ENCODE data around the gene SAAL1.
"Not testable (repeated sequence)": the region's sequence is repeated elsewhere in the genome, so short reads cannot be mapped to it uniquely, and the experiment has no call there.

Gene SAAL1, protein sequence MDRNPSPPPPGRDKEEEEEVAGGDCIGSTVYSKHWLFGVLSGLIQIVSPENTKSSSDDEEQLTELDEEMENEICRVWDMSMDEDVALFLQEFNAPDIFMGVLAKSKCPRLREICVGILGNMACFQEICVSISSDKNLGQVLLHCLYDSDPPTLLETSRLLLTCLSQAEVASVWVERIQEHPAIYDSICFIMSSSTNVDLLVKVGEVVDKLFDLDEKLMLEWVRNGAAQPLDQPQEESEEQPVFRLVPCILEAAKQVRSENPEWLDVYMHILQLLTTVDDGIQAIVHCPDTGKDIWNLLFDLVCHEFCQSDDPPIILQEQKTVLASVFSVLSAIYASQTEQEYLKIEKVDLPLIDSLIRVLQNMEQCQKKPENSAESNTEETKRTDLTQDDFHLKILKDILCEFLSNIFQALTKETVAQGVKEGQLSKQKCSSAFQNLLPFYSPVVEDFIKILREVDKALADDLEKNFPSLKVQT

DNA sequence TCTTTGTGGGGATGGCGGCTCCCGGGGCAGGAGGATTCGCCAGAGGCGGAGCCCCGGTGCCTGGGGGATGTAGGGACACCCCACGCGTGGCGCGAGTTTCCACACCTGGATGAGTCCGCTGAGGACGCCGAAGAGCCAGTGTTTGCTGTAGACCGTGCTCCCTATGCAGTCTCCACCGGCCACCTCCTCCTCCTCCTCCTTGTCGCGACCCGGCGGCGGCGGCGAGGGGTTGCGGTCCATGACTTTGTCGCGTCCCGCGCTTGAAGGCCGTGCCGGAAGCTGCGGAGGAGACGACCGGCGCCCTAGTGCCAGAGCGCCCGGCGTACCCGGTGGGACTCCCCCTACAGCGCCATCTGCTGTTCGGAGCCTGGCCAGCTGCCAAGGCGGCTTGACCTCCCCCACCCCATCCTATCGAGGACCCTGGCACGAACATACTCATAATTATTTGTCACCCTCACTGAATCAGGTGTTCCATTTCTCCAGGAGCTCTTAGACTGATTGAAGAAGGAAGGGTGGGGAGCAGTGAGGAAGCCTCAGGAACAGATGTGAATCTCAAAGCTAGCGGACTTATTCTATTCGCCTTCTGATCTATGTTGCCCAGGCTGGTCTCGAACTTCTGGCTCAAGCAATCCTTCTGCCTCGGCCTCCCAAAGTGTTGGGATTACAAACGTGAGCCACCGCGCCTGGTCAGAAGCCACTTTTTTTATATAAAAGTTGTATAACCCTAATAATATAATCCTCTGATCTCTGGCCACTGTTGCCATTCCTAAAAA is at the start of gene SAAL1:
Gene SAAL1 (minus strand): TSS at position 281 of the 773 bp plus-strand sequence. CDS start 41 bp downstream, at position 240.
- no peak for DNase-seq (ENCODE audit: low read depth)

DNA sequence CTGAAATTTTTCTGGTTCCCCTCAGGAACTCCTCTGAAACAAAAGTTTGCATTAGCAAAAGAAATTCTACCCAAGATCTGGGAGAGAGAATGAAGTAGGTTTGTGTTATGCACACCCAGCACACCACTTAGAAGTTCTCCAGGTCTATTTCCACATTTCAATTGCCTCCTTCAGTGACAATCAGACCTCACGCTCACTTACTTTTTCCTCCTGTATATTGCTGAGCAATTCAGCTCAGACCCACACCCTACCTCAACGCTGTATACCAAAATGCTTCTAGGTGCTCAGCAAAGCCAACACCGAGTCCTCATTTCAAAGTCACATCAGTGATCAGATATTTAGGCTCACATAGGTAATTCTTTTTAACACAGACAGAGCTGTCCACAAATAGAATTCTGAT is 45.7 kb upstream of the SAAL1 start:
- DNase-seq (ENCODE audit: low read depth): no peak

DNA sequence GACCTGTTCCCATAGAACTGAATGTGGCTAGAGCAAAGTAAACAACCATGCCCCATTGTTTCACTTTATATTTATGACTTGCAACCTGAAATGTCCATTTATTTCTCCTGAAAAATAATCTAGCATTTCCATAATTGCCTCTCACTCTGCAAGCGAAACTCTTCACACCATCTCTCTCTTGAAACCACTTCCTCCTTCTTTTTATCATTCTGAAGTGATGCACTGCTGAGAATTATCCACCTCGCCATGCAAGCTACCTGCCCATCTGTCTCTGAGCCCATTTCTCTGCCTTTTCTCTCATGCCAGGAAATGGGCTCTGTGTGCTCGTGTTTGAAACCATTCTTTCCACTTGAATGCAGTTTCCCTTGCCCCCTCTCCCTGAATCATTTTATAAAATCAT is 40.0 kb upstream of the SAAL1 start:
- no peak for DNase-seq (ENCODE audit: low read depth)

DNA sequence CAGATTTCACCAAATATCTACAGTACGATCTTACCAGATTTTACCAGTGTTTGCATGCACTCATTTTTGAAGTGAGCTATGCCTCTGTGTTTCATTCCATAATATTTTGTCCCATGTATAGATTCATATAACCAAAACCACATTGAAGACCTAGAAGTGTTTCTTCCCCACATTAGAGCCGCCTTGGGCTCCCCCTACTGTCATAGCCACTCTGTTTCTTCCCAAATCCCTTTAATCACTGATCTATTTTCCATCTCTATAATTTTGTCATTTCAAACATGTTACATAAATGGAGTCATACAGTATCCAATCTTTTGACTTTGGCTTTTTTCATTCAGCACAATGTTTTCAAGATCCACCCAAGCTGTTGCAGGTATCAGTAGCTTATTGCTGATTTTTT is 39.1 kb upstream of the SAAL1 start:
- DNase-seq (ENCODE audit: low read depth): no peak

DNA sequence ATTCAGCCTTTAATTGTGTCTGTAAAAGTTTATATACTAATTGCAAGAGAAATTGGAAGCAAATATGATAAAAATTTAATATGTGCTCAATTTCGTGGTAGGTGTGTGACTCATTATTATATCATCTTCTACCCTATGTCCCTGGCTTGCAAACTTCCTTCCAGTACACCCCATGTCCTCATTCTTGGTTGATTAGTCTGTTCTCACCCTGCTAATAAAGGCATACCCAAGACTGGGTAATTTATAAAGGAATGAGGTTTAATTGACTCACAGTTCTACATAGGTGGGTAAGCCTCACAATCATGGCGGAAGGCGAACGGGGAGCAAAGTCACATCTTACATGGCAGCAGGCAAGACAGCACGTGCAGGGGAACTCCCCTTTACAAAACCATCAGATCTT is 38.4 kb upstream of the SAAL1 start:
- DNase-seq (ENCODE audit: low read depth): no peak

DNA sequence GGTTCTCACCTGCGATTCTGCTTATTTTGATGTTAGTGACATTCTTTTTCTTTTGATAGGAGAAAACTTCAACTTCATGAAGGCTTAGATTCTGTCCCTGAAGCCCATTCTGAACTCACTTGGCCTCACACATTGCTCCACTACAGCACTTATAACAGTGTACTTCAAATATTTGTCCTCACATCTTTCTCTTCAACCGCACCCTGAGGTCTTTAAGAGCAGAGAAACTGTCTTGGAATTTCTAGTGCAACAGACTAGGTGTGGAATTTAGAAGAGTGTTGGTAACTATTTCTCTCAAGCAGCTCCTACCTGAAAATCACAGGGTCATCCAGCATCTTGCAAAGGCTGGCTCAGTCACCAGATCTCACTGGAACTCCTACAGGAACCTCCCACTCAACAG is 34.3 kb upstream of the SAAL1 start:
- DNase-seq (ENCODE audit: low read depth): no peak

DNA sequence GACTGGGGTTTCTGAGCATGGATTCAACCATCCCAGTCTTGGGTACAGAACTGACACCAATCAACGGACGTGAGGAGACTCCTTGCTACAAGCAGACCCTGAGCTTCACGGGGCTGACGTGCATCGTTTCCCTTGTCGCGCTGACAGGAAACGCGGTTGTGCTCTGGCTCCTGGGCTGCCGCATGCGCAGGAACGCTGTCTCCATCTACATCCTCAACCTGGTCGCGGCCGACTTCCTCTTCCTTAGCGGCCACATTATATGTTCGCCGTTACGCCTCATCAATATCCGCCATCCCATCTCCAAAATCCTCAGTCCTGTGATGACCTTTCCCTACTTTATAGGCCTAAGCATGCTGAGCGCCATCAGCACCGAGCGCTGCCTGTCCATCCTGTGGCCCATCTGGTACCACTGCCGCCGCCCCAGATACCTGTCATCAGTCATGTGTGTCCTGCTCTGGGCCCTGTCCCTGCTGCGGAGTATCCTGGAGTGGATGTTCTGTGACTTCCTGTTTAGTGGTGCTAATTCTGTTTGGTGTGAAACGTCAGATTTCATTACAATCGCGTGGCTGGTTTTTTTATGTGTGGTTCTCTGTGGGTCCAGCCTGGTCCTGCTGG is 31.4 kb upstream of the SAAL1 start:
- DNase-seq (ENCODE audit: low read depth): no peak

DNA sequence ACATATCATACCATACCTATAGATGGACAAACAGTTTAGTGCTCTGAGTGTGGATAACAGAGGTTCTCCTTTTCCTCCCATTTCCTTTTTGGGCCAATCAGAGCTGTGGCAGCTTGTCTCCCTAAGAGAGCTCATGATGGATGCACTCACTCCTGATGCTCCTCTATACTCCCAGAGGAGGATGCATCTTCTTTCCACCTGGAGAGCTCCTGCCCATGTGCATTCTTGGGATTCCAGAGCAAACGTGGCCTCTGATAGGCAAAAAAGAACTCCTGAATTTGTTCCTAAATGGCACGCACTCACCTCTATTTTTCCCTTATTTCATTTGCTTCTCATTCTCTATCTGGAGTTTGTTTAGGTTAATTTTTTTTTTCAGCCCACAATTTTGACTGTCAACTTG is 29.4 kb upstream of the SAAL1 start:
- no peak for DNase-seq (ENCODE audit: low read depth)

DNA sequence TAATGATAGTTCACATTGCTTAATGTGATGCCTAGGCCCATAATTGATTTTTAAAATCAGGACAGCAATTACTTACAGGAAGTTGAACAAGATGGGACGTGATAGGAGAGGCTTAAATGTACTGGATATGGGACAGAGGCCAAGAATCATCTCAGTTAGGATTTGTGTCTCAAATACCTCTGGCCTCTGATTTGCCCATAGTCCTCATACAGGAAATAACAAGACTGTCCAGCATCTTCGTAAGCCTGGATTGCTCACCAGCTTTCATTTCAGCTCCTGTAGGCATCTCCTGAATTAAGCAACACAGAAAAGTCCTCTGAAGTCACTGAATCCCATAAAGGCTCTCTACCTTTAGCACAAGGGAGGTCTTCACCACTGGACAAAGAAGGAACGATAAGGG is 26.5 kb upstream of the SAAL1 start, which contains the start of gene MRGPRX3:
Gene MRGPRX3 (plus strand): TSS at position 231 of the 400 bp plus-strand sequence. CDS start 4,632 bp downstream, outside the sequence.
- DNase-seq (ENCODE audit: low read depth): no peak

DNA sequence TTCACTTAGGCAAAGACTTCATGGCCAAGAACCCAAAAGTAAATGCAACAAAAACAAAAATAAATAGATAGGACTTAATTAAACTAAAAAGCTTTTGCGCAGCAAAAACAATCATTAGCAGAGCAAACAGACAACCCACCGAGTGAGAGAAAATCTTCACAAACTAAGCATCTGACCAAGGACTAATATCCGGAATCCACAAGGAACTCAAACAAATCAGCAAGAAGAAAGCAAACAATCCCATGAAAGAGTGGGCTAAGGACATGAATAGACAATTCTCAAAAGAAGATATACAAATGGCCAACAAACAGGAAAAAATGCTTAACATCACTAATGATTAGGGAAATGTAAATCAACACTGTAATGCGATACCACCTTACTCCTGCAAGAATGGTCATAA is 25.2 kb upstream of the SAAL1 start:
- not testable (repeated sequence) for DNase-seq (ENCODE audit: low read depth)

DNA sequence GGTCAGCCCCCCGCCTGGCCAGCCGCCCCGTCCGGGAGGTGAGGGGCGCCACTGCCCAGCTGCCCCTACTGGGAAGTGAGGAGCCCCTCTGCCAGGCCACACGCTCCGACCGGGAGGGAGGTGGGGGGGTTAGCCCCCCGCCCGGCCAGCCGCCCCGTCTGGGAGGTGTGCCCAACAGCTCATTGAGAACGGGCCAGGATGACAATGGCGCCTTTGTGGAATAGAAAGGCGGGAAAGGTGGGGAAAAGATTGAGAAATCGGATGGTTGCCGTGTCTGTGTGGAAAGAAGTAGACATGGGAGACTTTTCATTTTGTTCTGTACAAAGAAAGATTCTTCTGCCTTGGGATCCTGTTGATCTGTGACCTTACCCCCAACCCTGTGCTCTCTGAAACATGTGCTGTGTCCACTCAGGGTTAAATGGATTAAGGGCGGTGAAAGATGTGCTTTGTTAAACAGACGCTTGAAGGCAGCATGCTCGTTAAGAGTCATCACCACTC is 15.5 kb upstream of the SAAL1 start:
- DNase-seq (ENCODE audit: low read depth): not testable (repeated sequence)

DNA sequence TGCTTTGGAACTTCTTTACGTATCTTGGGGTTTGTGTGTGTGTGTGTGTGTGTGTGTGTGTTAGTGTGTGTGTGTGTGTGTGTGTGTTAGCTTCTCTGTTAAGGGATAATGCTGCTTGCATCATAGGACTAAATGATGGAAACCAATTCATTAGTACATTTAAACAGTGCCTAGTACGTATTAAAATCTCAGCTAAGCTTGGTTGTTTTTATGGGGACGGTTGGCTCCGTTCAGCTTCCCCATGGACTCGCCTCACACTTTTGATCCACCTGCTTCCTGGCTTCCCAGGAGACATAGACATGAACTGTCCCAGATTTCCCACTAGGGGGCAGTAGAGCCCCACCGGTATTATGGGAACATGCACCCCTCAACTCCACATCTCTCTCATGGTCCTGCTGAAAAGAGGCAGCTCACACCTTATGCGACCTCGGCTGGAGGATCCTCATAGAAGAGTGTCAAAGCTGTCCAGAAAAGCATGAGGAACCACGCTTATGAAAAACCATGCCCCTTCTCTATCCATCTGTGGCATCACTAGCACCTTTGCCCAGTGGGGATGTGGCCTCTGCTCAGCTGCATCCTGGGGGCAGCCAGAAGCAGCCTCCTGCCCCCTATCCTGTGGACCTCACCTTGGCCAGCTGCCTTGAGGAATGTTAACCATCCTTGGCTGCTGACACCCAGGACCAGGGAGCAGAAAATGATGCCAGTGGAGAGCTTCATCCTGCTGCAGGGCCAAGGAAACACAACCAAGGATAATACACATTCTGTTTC is 9.7 kb upstream of the SAAL1 start:
- DNase-seq (ENCODE audit: low read depth): peak; percentile 6

DNA sequence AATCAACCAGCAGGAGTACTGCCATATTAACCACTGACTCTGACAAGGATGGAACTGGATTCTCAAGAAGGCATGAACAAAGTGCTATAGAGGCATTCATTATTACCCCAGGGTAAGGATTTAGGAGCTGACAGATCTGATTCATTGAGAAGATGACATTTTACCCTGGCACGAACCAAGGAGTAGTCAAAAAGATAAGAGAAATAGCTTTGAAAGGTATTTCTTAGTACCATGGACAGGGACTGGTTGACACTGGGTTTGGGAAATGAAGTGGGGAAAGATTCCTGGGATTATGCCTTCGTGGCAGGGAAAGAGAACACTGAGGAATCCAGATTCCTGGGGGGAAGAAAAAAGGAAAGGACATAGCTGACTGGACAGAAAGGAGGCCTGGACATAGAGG is 5.1 kb upstream of the SAAL1 start:
- no peak for DNase-seq (ENCODE audit: low read depth)

DNA sequence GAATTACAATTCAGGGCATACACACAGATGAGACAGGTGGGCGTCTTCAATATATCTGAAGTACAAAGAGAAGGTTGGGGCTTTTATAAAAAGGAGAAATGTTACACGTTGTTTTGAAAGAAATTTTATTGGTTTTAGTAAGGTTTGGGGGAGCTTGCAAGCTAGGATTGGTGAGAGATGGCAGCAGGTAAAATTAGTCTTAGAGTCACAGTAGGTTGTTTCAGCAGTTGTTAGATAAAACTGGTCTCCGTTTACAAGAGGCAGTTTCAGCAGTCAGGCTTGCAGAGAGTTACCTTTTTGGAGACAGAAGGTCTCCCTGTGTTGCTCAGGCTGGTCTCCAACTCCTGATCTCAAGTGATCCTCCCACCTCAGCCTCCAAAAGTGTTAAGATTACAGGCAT is 2.4 kb upstream of the SAAL1 start:
- no peak for DNase-seq (ENCODE audit: low read depth)

DNA sequence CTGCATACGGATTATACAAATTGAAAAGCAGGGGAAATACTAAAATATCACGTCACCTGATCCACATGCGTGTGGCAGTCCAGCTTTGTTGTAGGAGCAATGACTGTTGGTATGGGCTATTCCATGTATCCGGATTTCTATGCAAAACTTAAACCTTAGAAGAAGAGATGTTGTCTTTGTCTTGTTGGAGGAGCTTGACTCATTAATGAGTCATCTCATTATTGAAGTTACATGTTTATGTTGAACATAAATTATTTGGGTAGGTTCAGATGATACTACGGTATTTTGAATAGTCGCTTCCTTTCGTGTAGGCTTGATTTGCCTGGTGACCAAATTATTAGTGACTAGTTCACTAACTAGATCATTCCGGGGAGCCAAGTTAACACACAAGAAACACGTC is 806 bp upstream of the SAAL1 start:
- no peak for DNase-seq (ENCODE audit: low read depth)

DNA sequence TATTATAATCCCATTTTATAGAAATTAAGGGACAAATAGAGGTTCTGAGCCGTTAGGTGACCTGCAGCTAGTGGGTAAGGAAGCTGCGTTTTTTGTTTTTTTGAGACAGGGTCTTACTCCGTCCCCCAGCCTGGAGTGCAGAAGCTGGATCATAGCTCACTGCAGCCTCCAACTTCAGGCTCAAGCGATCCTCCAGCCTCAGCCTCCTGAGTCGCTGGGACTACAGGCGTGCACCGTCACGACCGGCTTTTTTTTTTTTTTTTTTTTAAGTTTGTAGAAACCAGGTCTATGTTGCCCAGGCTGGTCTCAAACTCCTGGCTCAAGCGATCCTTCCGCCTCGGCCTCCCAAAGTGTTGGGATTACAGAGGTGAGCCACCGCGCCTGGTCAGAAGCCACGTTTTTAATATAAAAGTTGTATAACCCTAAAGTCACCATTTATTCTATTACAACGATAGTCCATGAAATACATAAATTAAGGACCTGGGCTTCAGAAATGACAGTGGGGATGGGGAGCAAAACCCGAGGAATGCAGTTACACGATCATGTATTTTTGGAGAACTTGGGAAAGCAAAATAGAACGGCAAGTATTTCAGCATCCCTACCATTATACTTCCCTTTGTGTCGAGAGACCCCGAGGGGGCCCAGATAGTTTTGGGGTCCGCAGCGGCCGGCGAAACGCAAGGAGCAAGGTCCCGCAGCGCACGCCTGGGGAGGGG is 638 bp downstream of the SAAL1 start:
- DNase-seq (ENCODE audit: low read depth): no peak

DNA sequence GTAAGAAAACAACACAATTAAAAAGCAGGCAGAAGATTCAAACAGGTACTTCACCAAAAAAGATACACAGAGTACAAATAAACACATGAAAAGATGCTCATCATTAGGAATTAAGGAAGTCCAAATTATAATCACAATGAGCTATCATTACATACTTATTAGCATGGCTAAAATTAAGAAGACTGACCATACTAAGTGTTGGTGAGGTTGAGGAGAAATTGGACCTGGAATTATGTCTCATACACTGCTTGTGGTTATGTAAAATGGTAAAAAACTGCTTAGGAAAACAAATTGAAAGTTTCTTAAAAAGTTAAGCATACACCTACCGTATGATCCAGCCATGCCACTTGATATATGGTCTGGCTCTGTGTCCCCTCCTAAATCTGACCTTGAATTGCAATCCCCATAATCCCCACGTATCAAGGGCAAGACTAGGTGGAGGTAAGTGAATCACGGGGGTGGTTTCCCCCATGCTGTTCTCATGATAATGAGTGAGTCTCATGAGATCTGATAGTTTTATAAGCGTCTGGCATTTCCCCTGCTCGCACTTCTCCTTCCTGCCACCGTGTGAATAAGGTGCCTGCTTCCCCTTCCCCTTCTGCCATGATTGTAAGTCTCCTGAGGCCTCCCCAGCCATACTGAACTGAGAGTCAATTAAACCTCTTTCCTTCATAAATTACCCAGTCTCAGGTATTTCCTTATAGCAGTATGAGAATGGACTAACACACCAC is 4.8 kb downstream of the SAAL1 start:
- DNase-seq (ENCODE audit: low read depth): no peak

DNA sequence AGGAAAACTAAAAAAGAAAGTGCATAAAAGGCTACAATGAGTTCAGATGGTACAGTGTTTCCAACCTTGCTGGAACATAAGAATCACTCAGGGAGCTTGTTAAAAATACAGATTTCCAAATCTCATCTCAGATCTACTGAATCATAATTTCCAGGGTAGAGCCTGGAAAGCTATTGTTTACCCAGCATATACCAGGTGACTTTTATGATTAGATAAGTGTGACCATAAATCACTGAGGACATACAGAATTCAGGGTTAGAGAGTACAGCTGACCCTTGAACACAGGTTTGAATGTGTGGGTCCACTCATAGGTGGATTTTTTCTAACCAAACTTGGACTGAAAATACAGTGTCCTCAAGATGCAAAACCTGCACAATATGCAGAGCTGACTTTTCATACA is 11.9 kb downstream of the SAAL1 start:
- no peak for DNase-seq (ENCODE audit: low read depth)

DNA sequence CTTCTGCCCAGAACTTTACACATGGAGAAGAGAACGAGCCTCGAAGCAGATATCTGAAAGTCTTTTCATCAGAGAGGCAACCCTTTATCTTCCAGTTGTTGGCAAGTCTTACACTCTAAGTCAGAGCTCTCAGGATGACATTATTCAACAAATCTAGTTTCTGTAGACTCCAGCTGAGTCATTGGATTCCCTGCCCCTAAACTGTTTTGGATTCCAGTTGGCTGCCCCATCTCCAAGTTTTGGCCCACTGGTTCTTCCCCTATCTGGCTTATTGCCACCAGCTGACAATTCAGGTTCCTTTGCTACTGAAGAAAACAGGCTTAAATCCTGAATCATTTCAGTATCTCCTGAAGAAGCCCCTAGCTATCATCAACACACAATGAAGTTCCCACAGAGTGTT is 14.2 kb downstream of the SAAL1 start:
- DNase-seq (ENCODE audit: low read depth): no peak

DNA sequence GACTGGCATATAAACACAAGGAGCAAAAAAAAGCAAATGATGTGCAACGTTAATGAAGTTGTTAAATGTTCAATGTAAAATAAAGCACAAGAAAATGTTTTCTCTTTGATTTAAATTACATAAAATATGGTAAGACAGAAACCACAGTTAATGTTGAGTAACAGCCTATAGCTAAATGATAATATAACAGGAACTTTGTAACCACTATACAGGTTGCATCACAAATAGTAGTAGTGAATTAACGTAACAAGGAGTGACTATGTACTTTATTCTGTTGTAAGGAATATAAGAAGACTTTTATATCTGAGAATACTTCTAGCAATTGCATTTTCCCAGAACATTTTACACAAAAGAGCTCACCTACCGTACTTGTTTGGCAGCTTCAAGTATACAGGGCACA is 16.9 kb downstream of the SAAL1 start:
- no peak for DNase-seq (ENCODE audit: low read depth)
